ENCODE measurements around the gene NEO1.

Gene NEO1

GRCh38 chr15:73308305-73308704 is 256.0 kb downstream of the NEO1 start:
- Histone ChIP-seq H3K36me3 (ENCODE audit: control insufficient read depth, low read depth, low read length) (peaks cover 4% of the 10 kb centered on the region), H3K9ac (ENCODE audit: low read length) (no peak overlapping the region), H3K9me3 (ENCODE audit: control insufficient read depth, low read depth, low read length) (no peaks in the 10 kb centered on the region), H3K4me1 (ENCODE audit: control insufficient read depth, low read depth, low read length) (no peaks in the 10 kb centered on the region), H3K4me3 (ENCODE audit: low read length) (no peak overlapping the region), H3K27ac (ENCODE audit: low read length) (no peak overlapping the region), H3K27me3 (ENCODE audit: control insufficient read depth, insufficient read depth, low read length) (no peaks in the 10 kb centered on the region)

GRCh38 chr15:73313861-73314260 is 261.6 kb downstream of the NEO1 start:
- no peak overlapping the region for H3K4me3 ChIP-seq (ENCODE audit: low read length)
- no peaks in the 10 kb centered on the region for H3K36me3 ChIP-seq (ENCODE audit: control insufficient read depth, low read depth, low read length)
- H3K27ac ChIP-seq (ENCODE audit: low read length) = no peak overlapping the region
- no peak overlapping the region for H3K9ac ChIP-seq (ENCODE audit: low read length)
- no peaks in the 10 kb centered on the region for H3K9me3 ChIP-seq (ENCODE audit: control insufficient read depth, low read depth, low read length)
- peaks cover 4% of the 10 kb centered on the region for H3K4me1 ChIP-seq (ENCODE audit: control insufficient read depth, low read depth, low read length)
- no peaks in the 10 kb centered on the region for H3K27me3 ChIP-seq (ENCODE audit: control insufficient read depth, insufficient read depth, low read length)

GRCh38 chr15:73317651-73318462 is 265.6 kb downstream of the NEO1 start:
- Histone ChIP-seq H3K9ac (ENCODE audit: low read length) (no peak overlapping the region), H3K9me3 (ENCODE audit: control insufficient read depth, low read depth, low read length) (no peaks in the 10 kb centered on the region), H3K4me3 (ENCODE audit: low read length) (no peak overlapping the region), H3K36me3 (ENCODE audit: control insufficient read depth, low read depth, low read length) (no peaks in the 10 kb centered on the region), H3K4me1 (ENCODE audit: control insufficient read depth, low read depth, low read length) (peaks cover 4% of the 10 kb centered on the region), H3K27me3 (ENCODE audit: control insufficient read depth, insufficient read depth, low read length) (no peaks in the 10 kb centered on the region), H3K27ac (ENCODE audit: low read length) (no peak overlapping the region)

GRCh38 chr15:73318463-73319351 is 266.4 kb downstream of the NEO1 start:
- Histone ChIP-seq H3K9ac (ENCODE audit: low read length) (no peak overlapping the region), H3K36me3 (ENCODE audit: control insufficient read depth, low read depth, low read length) (no peaks in the 10 kb centered on the region), H3K4me1 (ENCODE audit: control insufficient read depth, low read depth, low read length) (peaks cover 4% of the 10 kb centered on the region), H3K27me3 (ENCODE audit: control insufficient read depth, insufficient read depth, low read length) (no peaks in the 10 kb centered on the region), H3K4me3 (ENCODE audit: low read length) (no peak overlapping the region), H3K27ac (ENCODE audit: low read length) (no peak overlapping the region), H3K9me3 (ENCODE audit: control insufficient read depth, low read depth, low read length) (no peaks in the 10 kb centered on the region)

- H3K27me3 ChIP-seq (ENCODE audit: control insufficient read depth, insufficient read depth, low read length) = no peaks in the 10 kb centered on the region
- no peaks in the 10 kb centered on the region for H3K9me3 ChIP-seq (ENCODE audit: control insufficient read depth, low read depth, low read length)
- H3K9ac ChIP-seq (ENCODE audit: low read length) = no peak overlapping the region
- no peak overlapping the region for H3K27ac ChIP-seq (ENCODE audit: low read length)
- H3K4me1 ChIP-seq (ENCODE audit: control insufficient read depth, low read depth, low read length) = peaks cover 4% of the 10 kb centered on the region
- H3K4me3 ChIP-seq (ENCODE audit: low read length) = no peak overlapping the region
- no peaks in the 10 kb centered on the region for H3K36me3 ChIP-seq (ENCODE audit: control insufficient read depth, low read depth, low read length)
Observed at GRCh38 chr15:73319460-73320245, 267.4 kb downstream of the NEO1 start.

- Histone ChIP-seq H3K4me1 (ENCODE audit: control insufficient read depth, low read depth, low read length) (peaks cover 4% of the 10 kb centered on the region), H3K36me3 (ENCODE audit: control insufficient read depth, low read depth, low read length) (no peaks in the 10 kb centered on the region), H3K9ac (ENCODE audit: low read length) (no peak overlapping the region), H3K4me3 (ENCODE audit: low read length) (no peak overlapping the region), H3K27me3 (ENCODE audit: control insufficient read depth, insufficient read depth, low read length) (no peaks in the 10 kb centered on the region), H3K9me3 (ENCODE audit: control insufficient read depth, low read depth, low read length) (no peaks in the 10 kb centered on the region), H3K27ac (ENCODE audit: low read length) (no peak overlapping the region)
Observed at GRCh38 chr15:73320619-73321180, 268.4 kb downstream of the NEO1 start.

- Histone ChIP-seq H3K36me3 (ENCODE audit: control insufficient read depth, low read depth, low read length) (no peaks in the 10 kb centered on the region), H3K9me3 (ENCODE audit: control insufficient read depth, low read depth, low read length) (no peaks in the 10 kb centered on the region), H3K4me1 (ENCODE audit: control insufficient read depth, low read depth, low read length) (peaks cover 4% of the 10 kb centered on the region), H3K4me3 (ENCODE audit: low read length) (no peak overlapping the region), H3K27me3 (ENCODE audit: control insufficient read depth, insufficient read depth, low read length) (no peaks in the 10 kb centered on the region), H3K27ac (ENCODE audit: low read length) (no peak overlapping the region), H3K9ac (ENCODE audit: low read length) (no peak overlapping the region)
Observed at GRCh38 chr15:73321496-73322450, 269.5 kb downstream of the NEO1 start.

- peaks cover under 1% of the 10 kb centered on the region for H3K36me3 ChIP-seq (ENCODE audit: control insufficient read depth, low read depth, low read length)
- peaks cover 4% of the 10 kb centered on the region for H3K4me1 ChIP-seq (ENCODE audit: control insufficient read depth, low read depth, low read length)
- no peaks in the 10 kb centered on the region for H3K27me3 ChIP-seq (ENCODE audit: control insufficient read depth, insufficient read depth, low read length)
- no peaks in the 10 kb centered on the region for H3K9me3 ChIP-seq (ENCODE audit: control insufficient read depth, low read depth, low read length)
- no peak overlapping the region for H3K4me3 ChIP-seq (ENCODE audit: low read length)
- H3K9ac ChIP-seq (ENCODE audit: low read length) = no peak overlapping the region
- no peak overlapping the region for H3K27ac ChIP-seq (ENCODE audit: low read length)
Observed at GRCh38 chr15:73322665-73323373, 270.6 kb downstream of the NEO1 start.

GRCh38 chr15:73323374-73323955 is 271.2 kb downstream of the NEO1 start:
- Histone ChIP-seq H3K4me3 (ENCODE audit: low read length) (no peak overlapping the region), H3K4me1 (ENCODE audit: control insufficient read depth, low read depth, low read length) (peaks cover under 1% of the 10 kb centered on the region), H3K36me3 (ENCODE audit: control insufficient read depth, low read depth, low read length) (peaks cover 3% of the 10 kb centered on the region), H3K9ac (ENCODE audit: low read length) (no peak overlapping the region), H3K27ac (ENCODE audit: low read length) (no peak overlapping the region), H3K9me3 (ENCODE audit: control insufficient read depth, low read depth, low read length) (no peaks in the 10 kb centered on the region), H3K27me3 (ENCODE audit: control insufficient read depth, insufficient read depth, low read length) (no peaks in the 10 kb centered on the region)

GRCh38 chr15:73323956-73324355 is 271.7 kb downstream of the NEO1 start:
- Histone ChIP-seq H3K27me3 (ENCODE audit: control insufficient read depth, insufficient read depth, low read length) (no peaks in the 10 kb centered on the region), H3K27ac (ENCODE audit: low read length) (no peak overlapping the region), H3K4me3 (ENCODE audit: low read length) (no peak overlapping the region), H3K9ac (ENCODE audit: low read length) (no peak overlapping the region), H3K9me3 (ENCODE audit: control insufficient read depth, low read depth, low read length) (no peaks in the 10 kb centered on the region), H3K36me3 (ENCODE audit: control insufficient read depth, low read depth, low read length) (peaks cover 3% of the 10 kb centered on the region), H3K4me1 (ENCODE audit: control insufficient read depth, low read depth, low read length) (no peaks in the 10 kb centered on the region)
